ENCODE data around the gene MUC5AC. TPM values are rescaled to one million over a fixed set of nuclear protein-coding genes. Genes with fewer than 3 reads are reported as not detected.
"Not testable (repeated sequence)": the region's sequence is repeated elsewhere in the genome, so short reads cannot be mapped to it uniquely, and the experiment has no call there.

The MUC5AC gene
- total RNA-seq, 3 donors from 2014 or later: 0.03 to 0.63 TPM; not detected in 1

GRCh38 chr11:1109918-1110705 is 47.6 kb upstream of the MUC5AC start:
- DNase-seq (peak in 1 of 3 donors; percentile 20), ATAC-seq (no peak)
- TF ChIP-seq CTCF (IDR thresholded peaks at IDR 0.05): no peak
- Histone ChIP-seq H3K4me1 (ENCODE audit: low read depth) (no peaks in the 10 kb centered on the region), H3K4me3 (no peak overlapping the region), H3K9me3 (no peaks in the 10 kb centered on the region), H3K36me3 (ENCODE audit: low read depth) (no peaks in the 10 kb centered on the region)
- intact Hi-C loops (cut with DNase I, micrococcal nuclease): loop anchor here in 1 of 2 donors (10.0 kb wide), 1 partner anchor 405 kb away; no protein-coding TSS in a partner anchor

- intact Hi-C loops (cut with DNase I, micrococcal nuclease): loop anchor here in 1 of 2 donors (10.0 kb wide), 1 partner anchor 403 kb away; no protein-coding TSS in a partner anchor
Measured at GRCh38 chr11:1111545-1112212, 46.1 kb upstream of the MUC5AC start.

DNA sequence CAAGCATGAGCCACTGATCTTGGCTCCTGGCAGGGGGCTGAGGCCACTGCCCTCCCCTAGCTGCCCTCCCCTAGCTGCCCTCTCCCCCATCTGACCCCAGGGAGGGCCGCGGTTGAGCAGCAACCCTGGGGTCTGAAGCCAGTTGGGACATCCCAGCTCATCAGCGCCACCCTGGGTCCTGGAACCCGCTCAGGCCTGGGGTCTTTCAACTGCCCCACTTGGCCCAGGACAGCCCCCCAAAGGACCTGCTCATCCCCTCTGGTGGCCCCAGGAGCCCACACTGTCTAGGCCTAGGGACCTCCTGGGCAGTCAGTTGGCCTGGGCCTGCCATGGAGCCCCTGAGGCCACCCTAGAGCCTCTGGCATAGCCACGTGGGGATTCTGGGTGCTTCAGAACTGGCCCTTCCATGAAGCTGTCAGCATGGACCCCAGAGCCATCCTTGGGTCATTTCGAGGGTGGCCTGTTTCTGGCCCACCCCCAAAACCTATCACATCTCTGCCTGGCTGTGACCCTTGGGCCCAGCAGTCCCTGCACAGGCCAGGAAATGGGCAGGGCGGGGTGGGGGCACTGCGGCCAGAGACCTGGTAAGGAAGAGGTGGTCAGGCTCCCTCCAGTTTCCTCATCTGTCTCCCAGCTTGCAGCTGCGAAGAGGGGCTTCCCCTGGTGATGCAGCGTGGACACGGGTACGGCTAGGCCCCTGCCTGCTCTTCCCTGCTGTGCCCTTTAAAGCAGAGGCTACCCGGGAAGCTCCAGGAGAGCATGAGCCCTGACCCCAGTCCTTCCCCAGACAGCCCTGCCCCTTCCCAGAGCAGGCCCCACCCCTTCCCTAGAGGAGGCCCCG is 45.2 kb upstream of the MUC5AC start:
- H3K9me3 ChIP-seq: no peaks in the 10 kb centered on the region
- intact Hi-C loops (cut with DNase I, micrococcal nuclease): loop anchor here in 1 of 2 donors (10.0 kb wide), 1 partner anchor 402 kb away; no protein-coding TSS in a partner anchor
- no peak for TF ChIP-seq CTCF (IDR thresholded peaks at IDR 0.05)
- H3K4me1 ChIP-seq (ENCODE audit: low read depth): no peaks in the 10 kb centered on the region
- peak; percentile 12 to 53 (median 50) for DNase-seq
- peak; percentile 28 for ATAC-seq
- H3K4me3 ChIP-seq: no peak overlapping the region
- no peaks in the 10 kb centered on the region for H3K36me3 ChIP-seq (ENCODE audit: low read depth)

More at GRCh38 chr11:1111545-1112212, 46.1 kb upstream of the MUC5AC start:
- DNase-seq (peak in 2 of 3 donors; percentile 5 to 31), ATAC-seq (peak; percentile 5)
- Histone ChIP-seq H3K36me3 (ENCODE audit: low read depth) (no peaks in the 10 kb centered on the region), H3K4me1 (ENCODE audit: low read depth) (no peaks in the 10 kb centered on the region), H3K9me3 (no peaks in the 10 kb centered on the region), H3K4me3 (no peak overlapping the region)
- no peak for TF ChIP-seq CTCF (IDR thresholded peaks at IDR 0.05)

DNA sequence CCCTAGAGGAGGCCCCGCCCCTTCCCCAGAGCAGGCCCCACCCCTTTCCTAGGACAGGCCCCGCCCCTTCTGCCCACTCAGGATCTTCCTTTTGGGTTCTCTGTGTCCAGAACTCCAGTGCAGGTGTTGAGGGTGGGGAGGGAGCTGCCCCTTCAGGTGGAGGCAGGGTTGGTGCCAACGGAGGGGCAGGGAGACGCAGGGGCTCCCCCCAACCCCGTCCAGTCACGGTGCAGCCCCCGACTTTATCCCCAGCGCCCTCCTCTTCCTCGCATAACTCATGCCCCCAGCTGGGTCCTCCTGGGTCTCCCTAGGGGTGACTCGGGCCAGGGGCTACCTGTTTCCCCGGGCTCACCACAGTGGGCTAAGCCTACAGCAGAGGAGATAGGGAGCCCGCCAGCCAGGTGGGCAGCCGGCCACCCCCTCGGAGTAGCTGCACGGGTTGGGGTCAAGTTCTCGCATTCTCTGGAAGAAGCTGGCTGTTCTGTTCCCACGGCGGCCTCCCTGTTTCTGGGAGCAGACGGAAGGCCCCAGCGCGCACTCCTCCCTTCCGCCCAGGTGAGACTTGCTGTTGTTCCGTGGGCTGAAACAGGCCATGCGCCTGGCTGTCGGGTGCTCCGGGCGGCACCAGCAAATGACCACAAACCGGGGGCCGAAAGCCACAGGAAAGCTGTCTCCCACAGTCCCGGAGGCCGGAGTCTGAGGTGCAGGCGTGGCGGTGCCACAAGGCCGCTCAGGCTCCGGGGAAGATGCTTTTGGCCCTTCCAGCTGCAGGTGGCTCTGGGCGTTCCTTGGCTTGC is 44.1 kb upstream of the MUC5AC start:
- no peak for ATAC-seq
- intact Hi-C loops (cut with DNase I, micrococcal nuclease): loop anchor here in 1 of 2 donors (10.0 kb wide), 1 partner anchor 401 kb away; no protein-coding TSS in a partner anchor

GRCh38 chr11:1115292-1115691 is 42.5 kb upstream of the MUC5AC start:
- not testable (repeated sequence) for H3K36me3 ChIP-seq (ENCODE audit: low read depth); ATAC-seq; H3K9me3 ChIP-seq; H3K4me3 ChIP-seq; H3K4me1 ChIP-seq (ENCODE audit: low read depth)
- intact Hi-C loops (cut with DNase I, micrococcal nuclease): loop anchor here in 1 of 2 donors (10.0 kb wide), 1 partner anchor 400 kb away; no protein-coding TSS in a partner anchor
- DNase-seq: peak in 1 of 3 donors; percentile 15

More for the DNA sequence above, 44.1 kb upstream of the MUC5AC start:
- Histone ChIP-seq H3K36me3 (ENCODE audit: low read depth) (no peaks in the 10 kb centered on the region), H3K9me3 (no peaks in the 10 kb centered on the region), H3K4me3 (no peak overlapping the region), H3K4me1 (ENCODE audit: low read depth) (no peaks in the 10 kb centered on the region)
- TF ChIP-seq CTCF (IDR thresholded peaks at IDR 0.05): no peak
- DNase-seq: peak; percentile 14 to 50 (median 31)

Data from mucosa of descending colon (tissue), 3 donors.